ENCODE results near the gene CHCHD5.

The CHCHD5 gene

DNA sequence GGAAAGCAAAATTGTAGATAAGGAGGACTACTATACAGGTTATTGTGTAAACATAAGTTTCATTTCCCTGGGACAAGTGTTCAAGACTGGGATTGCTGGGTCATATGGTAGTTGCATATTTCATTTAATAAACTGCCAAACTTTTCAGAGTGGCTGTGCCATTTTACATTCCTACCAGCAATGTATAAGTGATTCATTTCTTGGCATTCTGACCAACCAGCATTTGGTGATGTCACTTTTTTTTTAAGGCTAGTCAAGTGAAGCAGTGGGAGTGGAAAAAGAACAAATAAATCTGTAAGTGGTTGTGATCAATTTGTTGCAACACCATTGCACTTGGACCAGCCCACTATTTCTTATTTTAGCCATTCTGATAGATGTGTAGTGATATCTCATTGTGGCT is 5.2 kb upstream of the CHCHD5 start:
- Histone ChIP-seq H3K9ac (no peak overlapping the region), H3K4me3 (IDR thresholded peaks at IDR 0.05; ENCODE audit: insufficient read depth, low read depth, low read length) (no peak overlapping the region), H3K4me2 (no peak overlapping the region), H2AFZ (ENCODE audit: low read depth) (no peak overlapping the region), H3K4me1 (ENCODE audit: low read depth, poor library complexity, severe bottlenecking) (peaks cover 15% of the 10 kb centered on the region), H3K36me3 (ENCODE audit: insufficient read depth) (no peaks in the 10 kb centered on the region), H3K27me3 (ENCODE audit: insufficient read depth, low read depth) (no peaks in the 10 kb centered on the region), H3K79me2 (ENCODE audit: insufficient read depth, low read depth) (no peaks in the 10 kb centered on the region), H4K20me1 (ENCODE audit: insufficient read depth) (no peaks in the 10 kb centered on the region), H3K27ac (no peak overlapping the region)
- TF ChIP-seq, protein P1, sequence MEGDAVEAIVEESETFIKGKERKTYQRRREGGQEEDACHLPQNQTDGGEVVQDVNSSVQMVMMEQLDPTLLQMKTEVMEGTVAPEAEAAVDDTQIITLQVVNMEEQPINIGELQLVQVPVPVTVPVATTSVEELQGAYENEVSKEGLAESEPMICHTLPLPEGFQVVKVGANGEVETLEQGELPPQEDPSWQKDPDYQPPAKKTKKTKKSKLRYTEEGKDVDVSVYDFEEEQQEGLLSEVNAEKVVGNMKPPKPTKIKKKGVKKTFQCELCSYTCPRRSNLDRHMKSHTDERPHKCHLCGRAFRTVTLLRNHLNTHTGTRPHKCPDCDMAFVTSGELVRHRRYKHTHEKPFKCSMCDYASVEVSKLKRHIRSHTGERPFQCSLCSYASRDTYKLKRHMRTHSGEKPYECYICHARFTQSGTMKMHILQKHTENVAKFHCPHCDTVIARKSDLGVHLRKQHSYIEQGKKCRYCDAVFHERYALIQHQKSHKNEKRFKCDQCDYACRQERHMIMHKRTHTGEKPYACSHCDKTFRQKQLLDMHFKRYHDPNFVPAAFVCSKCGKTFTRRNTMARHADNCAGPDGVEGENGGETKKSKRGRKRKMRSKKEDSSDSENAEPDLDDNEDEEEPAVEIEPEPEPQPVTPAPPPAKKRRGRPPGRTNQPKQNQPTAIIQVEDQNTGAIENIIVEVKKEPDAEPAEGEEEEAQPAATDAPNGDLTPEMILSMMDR (conservative IDR thresholded peaks at IDR 0.05; ENCODE audit: low read depth, low read length) = no peak

DNA sequence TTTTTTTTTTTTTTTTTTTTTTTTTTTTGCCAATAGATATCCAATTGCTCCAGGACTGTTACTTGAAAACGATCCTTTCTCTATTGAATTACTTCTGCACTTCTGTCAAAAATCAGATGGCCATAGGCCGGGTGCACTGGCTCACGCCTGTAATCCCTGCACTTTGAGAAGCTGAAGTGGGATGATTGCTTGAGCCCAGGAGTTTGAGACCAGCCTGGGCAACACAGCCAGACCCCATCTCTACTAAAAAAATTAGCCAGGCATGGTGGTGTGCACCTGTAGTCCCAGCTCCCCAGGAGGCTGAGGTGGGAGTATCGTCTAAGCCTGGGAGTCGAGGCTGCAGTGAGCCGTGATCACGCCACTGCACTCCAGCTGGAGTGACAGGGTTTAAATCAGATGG is 4.3 kb upstream of the CHCHD5 start:
- H4K20me1 ChIP-seq (ENCODE audit: insufficient read depth) = no peaks in the 10 kb centered on the region
- no peak overlapping the region for H3K9ac ChIP-seq

DNA sequence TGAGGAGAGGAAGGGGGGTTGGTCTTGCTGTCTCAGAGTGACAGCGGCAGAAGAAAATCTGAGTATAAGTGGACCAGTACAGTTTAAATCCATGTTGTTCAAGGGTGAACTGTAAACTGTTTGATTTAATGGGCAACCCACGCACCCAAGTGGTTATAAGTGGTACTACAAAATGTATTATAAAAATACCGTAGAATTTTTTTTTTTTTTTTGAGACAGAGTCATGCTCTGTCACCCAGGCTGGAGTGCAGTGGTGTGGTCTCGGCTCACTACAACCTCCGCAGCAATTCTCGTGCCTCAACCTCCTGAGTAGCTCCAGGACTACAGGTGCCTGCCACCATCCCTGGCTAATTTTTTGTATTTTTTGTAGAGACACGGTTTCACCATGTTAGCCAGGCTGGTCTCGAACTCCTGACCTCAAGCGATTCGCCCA is 2.1 kb upstream of the CHCHD5 start:
- no peaks in the 10 kb centered on the region for H3K79me2 ChIP-seq (ENCODE audit: insufficient read depth, low read depth)
- H4K20me1 ChIP-seq (ENCODE audit: insufficient read depth) = no peaks in the 10 kb centered on the region
- no peak overlapping the region for H3K27ac ChIP-seq
- H3K4me3 ChIP-seq (IDR thresholded peaks at IDR 0.05; ENCODE audit: insufficient read depth, low read depth, low read length) = no peak overlapping the region
- no peak overlapping the region for H3K9ac ChIP-seq
- H2AFZ ChIP-seq (ENCODE audit: low read depth) = no peak overlapping the region
- TF ChIP-seq, protein P1 (conservative IDR thresholded peaks at IDR 0.05; ENCODE audit: low read depth, low read length) = peak; percentile 48; the same call in 1 of the 2 replicates
- peaks cover 15% of the 10 kb centered on the region for H3K4me1 ChIP-seq (ENCODE audit: low read depth, poor library complexity, severe bottlenecking)
- H3K4me2 ChIP-seq = no peak overlapping the region
- H3K36me3 ChIP-seq (ENCODE audit: insufficient read depth) = no peaks in the 10 kb centered on the region
- H3K27me3 ChIP-seq (ENCODE audit: insufficient read depth, low read depth) = no peaks in the 10 kb centered on the region

More for the DNA sequence above, 4.3 kb upstream of the CHCHD5 start:
- TF ChIP-seq, protein P1 (conservative IDR thresholded peaks at IDR 0.05; ENCODE audit: low read depth, low read length) = no peak
- no peaks in the 10 kb centered on the region for H3K79me2 ChIP-seq (ENCODE audit: insufficient read depth, low read depth)
- no peak overlapping the region for H3K27ac ChIP-seq
- H3K4me2 ChIP-seq = no peak overlapping the region
- H2AFZ ChIP-seq (ENCODE audit: low read depth) = no peak overlapping the region
- no peaks in the 10 kb centered on the region for H3K27me3 ChIP-seq (ENCODE audit: insufficient read depth, low read depth)
- peaks cover 15% of the 10 kb centered on the region for H3K4me1 ChIP-seq (ENCODE audit: low read depth, poor library complexity, severe bottlenecking)
- H3K36me3 ChIP-seq (ENCODE audit: insufficient read depth) = no peaks in the 10 kb centered on the region
- H3K4me3 ChIP-seq (IDR thresholded peaks at IDR 0.05; ENCODE audit: insufficient read depth, low read depth, low read length) = no peak overlapping the region

DNA sequence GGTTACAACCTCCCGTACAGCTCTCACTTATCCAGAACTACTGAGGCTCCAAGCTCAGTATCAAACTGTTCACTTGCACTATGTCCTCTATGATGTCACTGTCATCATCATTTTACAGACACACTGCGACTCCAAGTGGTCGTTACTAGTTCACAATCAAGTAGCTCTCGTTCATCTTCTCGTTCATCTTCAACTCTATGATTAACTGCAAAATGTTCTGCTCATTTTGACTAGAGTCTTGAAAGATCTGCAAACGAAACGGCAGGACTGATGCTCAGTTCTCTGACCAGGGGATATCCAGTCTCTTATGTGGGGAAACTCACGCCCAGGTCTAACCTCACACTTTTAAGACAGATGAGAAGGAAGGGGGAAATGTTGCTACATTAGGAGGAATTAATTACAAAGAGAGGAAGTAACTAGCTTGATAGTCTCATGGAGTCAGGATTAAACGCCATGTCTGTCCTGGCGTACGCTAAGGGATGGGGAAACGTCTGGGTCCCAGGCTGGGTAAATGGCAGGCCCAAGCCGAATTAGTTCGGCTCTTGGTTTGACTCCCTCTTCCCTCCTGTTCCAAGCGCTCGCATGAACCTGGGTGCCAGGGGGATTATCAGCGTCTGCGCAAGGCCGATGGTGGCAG is 794 bp upstream of the CHCHD5 start:
- H2AFZ ChIP-seq (ENCODE audit: low read depth) = no peak overlapping the region; the same call in 1 of the 2 replicates
- TF ChIP-seq, protein P1 (conservative IDR thresholded peaks at IDR 0.05; ENCODE audit: low read depth, low read length) = no peak
- H4K20me1 ChIP-seq (ENCODE audit: insufficient read depth) = no peaks in the 10 kb centered on the region
- H3K79me2 ChIP-seq (ENCODE audit: insufficient read depth, low read depth) = no peaks in the 10 kb centered on the region
- H3K4me2 ChIP-seq = no peak overlapping the region
- no peak overlapping the region for H3K27ac ChIP-seq
- peaks cover 7% of the 10 kb centered on the region for H3K4me1 ChIP-seq (ENCODE audit: low read depth, poor library complexity, severe bottlenecking)
- H3K4me3 ChIP-seq (IDR thresholded peaks at IDR 0.05; ENCODE audit: insufficient read depth, low read depth, low read length) = no peak overlapping the region
- no peak overlapping the region for H3K9ac ChIP-seq
- H3K27me3 ChIP-seq (ENCODE audit: insufficient read depth, low read depth) = no peaks in the 10 kb centered on the region
- no peaks in the 10 kb centered on the region for H3K36me3 ChIP-seq (ENCODE audit: insufficient read depth)

Measured in KMS-11 (cell line).